T-helper 1 cell treated with Interleukin-12 subunit alpha and Interleukin-12 subunit beta and Interleukin-4 antibody, amounts not matched to agents 30 ng/mL and 1 ng/mL, for 36 hours (primary cell): ENCODE results near the gene MYOG. TPM values are rescaled to one million over a fixed set of nuclear protein-coding genes. Genes with fewer than 3 reads are reported as not detected.

ENCODE experiments used
- intact Hi-C: fragments of 100-400 bp; cut with micrococcal nuclease; formaldehyde crosslinking; loops from one replicate; pipeline ENCODE4 v1.15.1; 2024
- total RNA-seq: library from RNA; stranded (reverse); gene quantifications from 2 replicates; pipeline ENCODE4 v1.2.3, GENCODE V29; 2022

Gene MYOG
- total RNA-seq, 1 donor from 2014 or later = not detected

GRCh38 chr1:203091199-203091477, 5.3 kb upstream of the MYOG start:
- intact Hi-C loops = no loop called here

- intact Hi-C loops = no loop called here
These were observed 4.8 kb upstream of the MYOG start for GRCh38 chr1:203090421-203091198.

GRCh38 chr1:203089651-203090045, 3.8 kb upstream of the MYOG start:
- intact Hi-C loops = no loop called here

GRCh38 chr1:203089001-203089650, 3.3 kb upstream of the MYOG start:
- intact Hi-C loops = no loop called here

- intact Hi-C loops = no loop called here
These were observed 2.6 kb upstream of the MYOG start for GRCh38 chr1:203088441-203088840.

- intact Hi-C loops = no loop called here
These were observed 1.4 kb upstream of the MYOG start for GRCh38 chr1:203086992-203087763.

- intact Hi-C loops = no loop called here
These were observed 954 bp downstream of the MYOG start for GRCh38 chr1:203084588-203085527.

GRCh38 chr1:203083463-203083921, 2.3 kb downstream of the MYOG start:
- intact Hi-C loops = no loop called here

- intact Hi-C loops = no loop called here
These were observed 3.0 kb downstream of the MYOG start for GRCh38 chr1:203082571-203083462.

GRCh38 chr1:203082231-203082505, 3.6 kb downstream of the MYOG start:
- intact Hi-C loops = no loop called here

GRCh38 chr1:203081465-203082230, 4.2 kb downstream of the MYOG start:
- intact Hi-C loops = no loop called here

- intact Hi-C loops = no loop called here
These were observed 5.4 kb downstream of the MYOG start for GRCh38 chr1:203080456-203080855.

GRCh38 chr1:203078478-203078877, 7.3 kb downstream of the MYOG start:
- intact Hi-C loops = no loop called here

GRCh38 chr1:203077956-203078355, 7.9 kb downstream of the MYOG start:
- intact Hi-C loops = no loop called here

- intact Hi-C loops = no loop called here
These were observed 8.4 kb downstream of the MYOG start for GRCh38 chr1:203077367-203077766.

- intact Hi-C loops = no loop called here
These were observed 9.7 kb downstream of the MYOG start for GRCh38 chr1:203076031-203076511.

GRCh38 chr1:203075236-203076030, 10.4 kb downstream of the MYOG start:
- intact Hi-C loops = no loop called here

- intact Hi-C loops = no loop called here
These were observed 11.2 kb downstream of the MYOG start for GRCh38 chr1:203074610-203075009.

- intact Hi-C loops = no loop called here
These were observed 12.3 kb downstream of the MYOG start for GRCh38 chr1:203073469-203073868.
